KOPT-K1 (cell line): Measurements from ENCODE around the gene SUSD6.
A peak's percentile ranks its signal among the peaks of the same experiment; 100 is the strongest.

Source experiments
- H3K27ac ChIP-seq: fragments of 200-600 bp; sonication (generic); 2 replicates; pipeline ENCODE4 v1.5.1; 2016; ENCODE audit warnings: antibody characterized with exemption, mild to moderate bottlenecking, low read depth, low read length; ENCODE audit not compliant: poor library complexity, severe bottlenecking
- H3K36me3 ChIP-seq: fragments of 200-600 bp; sonication (generic); 2 replicates; pipeline ENCODE4 v1.5.1; 2017; ENCODE audit warnings: antibody characterized with exemption, mild to moderate bottlenecking, low read length, moderate library complexity; ENCODE audit not compliant: insufficient read depth
- H3K9me3 ChIP-seq: fragments of 200-600 bp; sonication (generic); 2 replicates; pipeline ENCODE4 v1.5.1; 2017; ENCODE audit warnings: antibody characterized with exemption, low read length, mild to moderate bottlenecking; ENCODE audit not compliant: insufficient read depth, poor library complexity, severe bottlenecking

The SUSD6 gene

GRCh38 chr14:69674546-69675244 lies 63.3 kb downstream of the SUSD6 start:
- peak overlapping the region; percentile 5 for H3K27ac ChIP-seq

GRCh38 chr14:69675245-69675583 lies 63.8 kb downstream of the SUSD6 start:
- H3K9me3 ChIP-seq = no peaks in the 10 kb centered on the region
- H3K36me3 ChIP-seq = 0 out of 2 replicates have a peak, but pooled peaks cover 4% of the 10 kb centered on the region
- H3K27ac ChIP-seq = no peak overlapping the region

More at GRCh38 chr14:69674546-69675244, 63.3 kb downstream of the SUSD6 start:
- Histone ChIP-seq H3K9me3 (no peaks in the 10 kb centered on the region), H3K36me3 (0 out of 2 replicates have a peak, but pooled peaks cover 5% of the 10 kb centered on the region)

GRCh38 chr14:69675877-69676416 lies 64.6 kb downstream of the SUSD6 start:
- no peak overlapping the region for H3K27ac ChIP-seq
- no peaks in the 10 kb centered on the region for H3K36me3 ChIP-seq
- H3K9me3 ChIP-seq = no peaks in the 10 kb centered on the region

- Histone ChIP-seq H3K36me3 (no peaks in the 10 kb centered on the region), H3K27ac (no peak overlapping the region), H3K9me3 (no peaks in the 10 kb centered on the region)
Measured at GRCh38 chr14:69676723-69677122, 65.3 kb downstream of the SUSD6 start.

- Histone ChIP-seq H3K36me3 (no peaks in the 10 kb centered on the region), H3K27ac (no peak overlapping the region), H3K9me3 (no peaks in the 10 kb centered on the region)
Measured at GRCh38 chr14:69680297-69680696, 68.9 kb downstream of the SUSD6 start.

- Histone ChIP-seq H3K9me3 (no peaks in the 10 kb centered on the region), H3K36me3 (no peaks in the 10 kb centered on the region), H3K27ac (no peak overlapping the region)
Measured at GRCh38 chr14:69682136-69682535, 70.7 kb downstream of the SUSD6 start.

GRCh38 chr14:69682621-69683263 lies 71.3 kb downstream of the SUSD6 start:
- H3K36me3 ChIP-seq = no peaks in the 10 kb centered on the region
- H3K27ac ChIP-seq = no peak overlapping the region
- no peaks in the 10 kb centered on the region for H3K9me3 ChIP-seq

GRCh38 chr14:69683971-69684370 lies 72.6 kb downstream of the SUSD6 start:
- Histone ChIP-seq H3K9me3 (no peaks in the 10 kb centered on the region), H3K36me3 (no peaks in the 10 kb centered on the region), H3K27ac (peak overlapping the region; percentile 8)

GRCh38 chr14:69684461-69685217 lies 73.2 kb downstream of the SUSD6 start:
- H3K36me3 ChIP-seq = no peaks in the 10 kb centered on the region
- peak overlapping the region; percentile 56 for H3K27ac ChIP-seq
- no peaks in the 10 kb centered on the region for H3K9me3 ChIP-seq

- Histone ChIP-seq H3K9me3 (no peaks in the 10 kb centered on the region), H3K27ac (peak overlapping the region; percentile 56), H3K36me3 (no peaks in the 10 kb centered on the region)
Measured at GRCh38 chr14:69685218-69685616, 73.8 kb downstream of the SUSD6 start.

- Histone ChIP-seq H3K9me3 (no peaks in the 10 kb centered on the region), H3K27ac (peak overlapping the region; percentile 23), H3K36me3 (no peaks in the 10 kb centered on the region)
Measured at GRCh38 chr14:69685716-69686115, 74.3 kb downstream of the SUSD6 start.

- H3K27ac ChIP-seq = no peak overlapping the region
- H3K9me3 ChIP-seq = no peaks in the 10 kb centered on the region
- H3K36me3 ChIP-seq = no peaks in the 10 kb centered on the region
Measured at GRCh38 chr14:69687606-69688298, 76.4 kb downstream of the SUSD6 start.

- H3K27ac ChIP-seq = no peak overlapping the region
- no peaks in the 10 kb centered on the region for H3K9me3 ChIP-seq
- H3K36me3 ChIP-seq = no peaks in the 10 kb centered on the region
Measured at GRCh38 chr14:69688299-69688649, 76.9 kb downstream of the SUSD6 start.

- no peak overlapping the region for H3K27ac ChIP-seq
- no peaks in the 10 kb centered on the region for H3K36me3 ChIP-seq
- H3K9me3 ChIP-seq = no peaks in the 10 kb centered on the region
Measured at GRCh38 chr14:69690042-69690441, 78.6 kb downstream of the SUSD6 start.

GRCh38 chr14:69692594-69692993 lies 81.2 kb downstream of the SUSD6 start:
- H3K27ac ChIP-seq = no peak overlapping the region
- H3K36me3 ChIP-seq = no peaks in the 10 kb centered on the region
- H3K9me3 ChIP-seq = no peaks in the 10 kb centered on the region
